Gastrocnemius medialis (tissue), 4 donors: ENCODE data around the gene UTY. TPM values are rescaled to one million over a fixed set of nuclear protein-coding genes. Genes with fewer than 3 reads are reported as not detected.

Experiments
- ATAC-seq, 2 donors: fragments of 150-250 bp; one replicate each; pipeline ENCODE4 v1.9.1; 2016
- DNase-seq, 2 donors: peaks; one replicate each; pipeline ENCODE4 v3.0.0-alpha.2; 2019
- H3K27ac ChIP-seq, 4 donors: fragments of 200-600 bp; sonication (generic); 1 replicate in 1 of 4; 2 replicates in 3 of 4; pipeline ENCODE4 v1.5.1; 2016 to 2018; ENCODE audit warnings: mild to moderate bottlenecking in 2 of 4, moderate library complexity in 1 of 4
- H3K27me3 ChIP-seq, 3 donors: fragments of 200-600 bp; sonication (generic) in 2 of 3; 1 replicate in 1 of 3; 2 replicates in 2 of 3; pipeline versions ENCODE4 v1.5.1 to v1.6.0; 2016 to 2019; ENCODE audit warnings: mild to moderate bottlenecking in 1 of 3, moderate library complexity in 1 of 3
- H3K36me3 ChIP-seq, 2 donors: fragments of 200-600 bp; sonication (generic) in 1 of 2; one replicate each; pipeline ENCODE4 v1.5.1; 2017 to 2018
- H3K4me1 ChIP-seq, 2 donors: fragments of 200-600 bp; sonication (generic) in 1 of 2; one replicate each; pipeline ENCODE4 v1.5.1; 2016 to 2017; ENCODE audit warnings: mild to moderate bottlenecking in 2 of 2
- H3K4me3 ChIP-seq, 4 donors: fragments of 200-600 bp; sonication (generic) in 3 of 4; 1 replicate in 1 of 4; 2 replicates in 3 of 4; pipeline ENCODE4 v1.5.1; 2016 to 2019; ENCODE audit warnings: mild to moderate bottlenecking in 2 of 4
- H3K9me3 ChIP-seq, 3 donors: fragments of 200-600 bp; sonication (generic) in 2 of 3; 1 replicate in 1 of 3; 2 replicates in 2 of 3; pipeline ENCODE4 v1.5.1; 2016 to 2019
- CTCF ChIP-seq, 5 experiments: fragments of 450-650 bp in 3 of 5; fragments of 200-600 bp in 2 of 5; sonication (generic) in 2 of 5; IDR thresholded peaks in 4 of 5; conservative IDR thresholded peaks in 1 of 5; 1 replicate in 4 of 5; 2 replicates in 1 of 5; pipeline ENCODE4 v1.5.1; 2016 to 2019; ENCODE audit warnings: antibody characterized with exemption in 5 of 5, mild to moderate bottlenecking in 3 of 5, moderate library complexity in 3 of 5
- POLR2A ChIP-seq, 2 donors: fragments of 450-650 bp; IDR thresholded peaks; one replicate each; pipeline ENCODE4 v1.6.1; 2017; ENCODE audit warnings: antibody characterized with exemption in 2 of 2, mild to moderate bottlenecking in 2 of 2, moderate library complexity in 2 of 2
- in situ Hi-C, 4 donors: fragments of 200-750 bp; cut with MboI; loops; one replicate each; pipeline versions ENCODE4 v1.15.0 to v1.8.0; 2017; ENCODE audit warnings: low sequenced_read_pairs in 4 of 4
- intact Hi-C: fragments of 100-400 bp; cut with DNase I; formaldehyde crosslinking; loops from one replicate; pipeline ENCODE4 v1.15.1; 2023; ENCODE audit warnings: low total_unique reads
- total RNA-seq, 4 donors: library from RNA; depleted of rRNA; stranded (reverse); fragments of >200 nt; gene quantifications; one replicate each; pipeline versions ENCODE4 v1.1.0 to v1.2.3, GENCODE V29; 2016

UTY gene
- total RNA-seq, 4 donors from 2014 or later, result 17.2 to 39.4 TPM; not detected in 2

GRCh38 chrY:13233901-13234300, 245.9 kb downstream of the UTY start:
- ATAC-seq, result peak in 1 of 2 donors; percentile 36

GRCh38 chrY:13233118-13233517, 246.7 kb downstream of the UTY start:
- no peaks in the 10 kb centered on the region for H3K36me3 ChIP-seq
- no peaks in the 10 kb centered on the region for H3K27me3 ChIP-seq
- TF ChIP-seq POLR2A (IDR thresholded peaks at IDR 0.05) (no peak), CTCF (IDR thresholded peaks at IDR 0.05 in 4 of 5, conservative IDR thresholded peaks at IDR 0.05 in 1 of 5) (no peak)
- H3K27ac ChIP-seq, result no peak overlapping the region
- DNase-seq (no peak), ATAC-seq (no peak)
- H3K4me1 ChIP-seq, result no peaks in the 10 kb centered on the region
- intact Hi-C loops (no loop called here), in situ Hi-C loops (no loop called here)
- H3K4me3 ChIP-seq, result no peak overlapping the region
- no peaks in the 10 kb centered on the region for H3K9me3 ChIP-seq

More at GRCh38 chrY:13233901-13234300, 245.9 kb downstream of the UTY start:
- Histone ChIP-seq H3K27me3 (no peaks in the 10 kb centered on the region), H3K4me1 (no peaks in the 10 kb centered on the region), H3K4me3 (no peak overlapping the region), H3K9me3 (no peaks in the 10 kb centered on the region), H3K27ac (no peak overlapping the region), H3K36me3 (no peaks in the 10 kb centered on the region)
- TF ChIP-seq POLR2A (IDR thresholded peaks at IDR 0.05) (no peak), CTCF (IDR thresholded peaks at IDR 0.05 in 4 of 5, conservative IDR thresholded peaks at IDR 0.05 in 1 of 5) (no peak)
- intact Hi-C loops, result no loop called here
- in situ Hi-C loops, result no loop called here
- DNase-seq, result peak in 1 of 2 donors; percentile 27

GRCh38 chrY:13227354-13227953, 252.4 kb downstream of the UTY start:
- no peak for TF ChIP-seq CTCF (IDR thresholded peaks at IDR 0.05 in 4 of 5, conservative IDR thresholded peaks at IDR 0.05 in 1 of 5)
- TF ChIP-seq POLR2A (IDR thresholded peaks at IDR 0.05), result no peak
- Histone ChIP-seq H3K9me3 (no peaks in the 10 kb centered on the region), H3K4me1 (no peaks in the 10 kb centered on the region), H3K27ac (no peak overlapping the region), H3K36me3 (no peaks in the 10 kb centered on the region), H3K27me3 (no peaks in the 10 kb centered on the region), H3K4me3 (no peak overlapping the region)
- intact Hi-C loops (no loop called here), in situ Hi-C loops (no loop called here)
- no peak for ATAC-seq
- DNase-seq, result no peak

GRCh38 chrY:13210961-13211646, 268.7 kb downstream of the UTY start:
- ATAC-seq (no peak), DNase-seq (no peak)
- no peaks in the 10 kb centered on the region for H3K9me3 ChIP-seq
- H3K27ac ChIP-seq, result no peak overlapping the region
- in situ Hi-C loops (no loop called here), intact Hi-C loops (no loop called here)
- H3K4me1 ChIP-seq, result no peaks in the 10 kb centered on the region
- no peak overlapping the region for H3K4me3 ChIP-seq
- no peaks in the 10 kb centered on the region for H3K27me3 ChIP-seq
- no peak for TF ChIP-seq CTCF (IDR thresholded peaks at IDR 0.05 in 4 of 5, conservative IDR thresholded peaks at IDR 0.05 in 1 of 5)
- TF ChIP-seq POLR2A (IDR thresholded peaks at IDR 0.05), result no peak
- H3K36me3 ChIP-seq, result no peaks in the 10 kb centered on the region
